HepG2 (cell line): ENCODE data around the gene S100A5. TPM values are rescaled to one million over a fixed set of nuclear protein-coding genes. Genes with fewer than 3 reads are reported as not detected.

Experiments used
- DMAP1 ChIP-seq: IDR thresholded peaks from 2 replicates; pipeline ENCODE4 v1.6.1; 2016
- MAZ ChIP-seq, 2 experiments: sonication (generic) in 1 of 2; formaldehyde crosslinking in 1 of 2; IDR thresholded peaks; 2 replicates each; pipeline versions ENCODE4 v1.5.0 to v1.6.1; 2012 to 2020; ENCODE audit warnings: low read depth in 2 of 2, mild to moderate bottlenecking in 2 of 2, borderline replicate concordance in 1 of 2, improper control_type of control experiment in 1 of 2, low read length in 1 of 2, missing genetic modification reagents in 1 of 2, moderate library complexity in 1 of 2
- MIER3 ChIP-seq: IDR thresholded peaks from 2 replicates; pipeline ENCODE4 v1.6.1; 2016; ENCODE audit warnings: missing compliant biosample characterization, borderline replicate concordance
- PCBP1 ChIP-seq: fragments of 200-400 bp; formaldehyde crosslinking; IDR thresholded peaks from 2 replicates; pipeline ENCODE4 v1.6.1; 2017; ENCODE audit warnings: mild to moderate bottlenecking, low read depth, low read length, borderline replicate concordance
- RXRB ChIP-seq: IDR thresholded peaks from 2 replicates; pipeline ENCODE4 v1.6.1; 2016; ENCODE audit warnings: borderline replicate concordance, missing genetic modification reagents, missing compliant biosample characterization
- SKI ChIP-seq: fragments of 450-650 bp; IDR thresholded peaks from one replicate; pipeline ENCODE4 v1.6.1; 2018; ENCODE audit warnings: mild to moderate bottlenecking; ENCODE audit not compliant: partially characterized antibody
- SP5 ChIP-seq: IDR thresholded peaks from 2 replicates; pipeline ENCODE4 v1.6.1; 2016; ENCODE audit warnings: low read depth, borderline replicate concordance
- THAP11 ChIP-seq: IDR thresholded peaks from 2 replicates; pipeline ENCODE4 v1.6.1; 2016; ENCODE audit warnings: missing biosample characterization, missing genetic modification reagents
- YY1 ChIP-seq: IDR thresholded peaks from 2 replicates; pipeline ENCODE4 v1.6.1; 2011; ENCODE audit warnings: low read length, low read depth, moderate library complexity, mild to moderate bottlenecking; ENCODE audit not compliant: insufficient read depth, insufficient replicate concordance
- ZNF350 ChIP-seq: sonication (generic); formaldehyde crosslinking; IDR thresholded peaks from 2 replicates; pipeline ENCODE4 v1.4.0; 2020; ENCODE audit warnings: mild to moderate bottlenecking, low read depth, missing genetic modification reagents, borderline replicate concordance
- ZNF501 ChIP-seq: sonication (generic); formaldehyde crosslinking; IDR thresholded peaks from 2 replicates; pipeline ENCODE4 v1.5.1; 2020; ENCODE audit warnings: mild to moderate bottlenecking, moderate library complexity, missing genetic modification reagents
- polyA plus RNA-seq, 8 experiments: library from polyadenylated mRNA; depleted of rRNA in 3 of 8; stranded (reverse) in 7 of 8; unstranded in 1 of 8; fragments of >200 nt; fragmentation: Illumina TruSeq in 4 of 8; extraction: Trizol in 4 of 8; gene quantifications; 2 replicates each; pipeline versions ENCODE4 v1.2.1 to v1.2.3, GENCODE V29; 2011 to 2016; ENCODE audit warnings: low read depth in 4 of 8, missing spikeins in 1 of 8, mixed read lengths in 1 of 8; ENCODE audit not compliant: insufficient read depth in 1 of 8
- total RNA-seq, 5 experiments: library from RNA; depleted of rRNA; stranded (reverse); fragments of >200 nt; fragmentation: Illumina TruSeq; extraction: Trizol; gene quantifications; 2 replicates each; pipeline ENCODE4 v1.2.3, GENCODE V29; 2016; ENCODE audit warnings: low read depth in 1 of 5
- TF ChIP-seq, protein P1 (sequence below): sonication (generic); formaldehyde crosslinking; IDR thresholded peaks from 2 replicates; pipeline ENCODE4 v1.5.1; 2020; ENCODE audit warnings: missing genetic modification reagents, mild to moderate bottlenecking, borderline replicate concordance
- TF ChIP-seq, protein P2 (sequence below): sonication (generic); formaldehyde crosslinking; IDR thresholded peaks from 2 replicates; pipeline ENCODE4 v1.5.0; 2020; ENCODE audit warnings: mild to moderate bottlenecking, missing genetic modification reagents
- TF ChIP-seq, protein P3 (sequence below): sonication (generic); formaldehyde crosslinking; IDR thresholded peaks from 2 replicates; pipeline ENCODE4 v1.8.1; 2023; ENCODE audit warnings: mild to moderate bottlenecking, missing genetic modification reagents, borderline replicate concordance
- TF ChIP-seq, protein P4 (sequence below): sonication (generic); formaldehyde crosslinking; conservative IDR thresholded peaks from 2 replicates; pipeline ENCODE4 v1.4.0; 2020; ENCODE audit warnings: missing genetic modification reagents
- TF ChIP-seq, protein P5 (sequence below): sonication (generic); formaldehyde crosslinking; IDR thresholded peaks from 2 replicates; pipeline ENCODE4 v1.4.0; 2020; ENCODE audit warnings: missing genetic modification reagents, borderline replicate concordance

The S100A5 gene
- total and polyA plus RNA-seq, 2 of the 13 experiments (the other 11 are each of a cell fraction or from before 2014, with no cell fraction given): not detected

DNA sequence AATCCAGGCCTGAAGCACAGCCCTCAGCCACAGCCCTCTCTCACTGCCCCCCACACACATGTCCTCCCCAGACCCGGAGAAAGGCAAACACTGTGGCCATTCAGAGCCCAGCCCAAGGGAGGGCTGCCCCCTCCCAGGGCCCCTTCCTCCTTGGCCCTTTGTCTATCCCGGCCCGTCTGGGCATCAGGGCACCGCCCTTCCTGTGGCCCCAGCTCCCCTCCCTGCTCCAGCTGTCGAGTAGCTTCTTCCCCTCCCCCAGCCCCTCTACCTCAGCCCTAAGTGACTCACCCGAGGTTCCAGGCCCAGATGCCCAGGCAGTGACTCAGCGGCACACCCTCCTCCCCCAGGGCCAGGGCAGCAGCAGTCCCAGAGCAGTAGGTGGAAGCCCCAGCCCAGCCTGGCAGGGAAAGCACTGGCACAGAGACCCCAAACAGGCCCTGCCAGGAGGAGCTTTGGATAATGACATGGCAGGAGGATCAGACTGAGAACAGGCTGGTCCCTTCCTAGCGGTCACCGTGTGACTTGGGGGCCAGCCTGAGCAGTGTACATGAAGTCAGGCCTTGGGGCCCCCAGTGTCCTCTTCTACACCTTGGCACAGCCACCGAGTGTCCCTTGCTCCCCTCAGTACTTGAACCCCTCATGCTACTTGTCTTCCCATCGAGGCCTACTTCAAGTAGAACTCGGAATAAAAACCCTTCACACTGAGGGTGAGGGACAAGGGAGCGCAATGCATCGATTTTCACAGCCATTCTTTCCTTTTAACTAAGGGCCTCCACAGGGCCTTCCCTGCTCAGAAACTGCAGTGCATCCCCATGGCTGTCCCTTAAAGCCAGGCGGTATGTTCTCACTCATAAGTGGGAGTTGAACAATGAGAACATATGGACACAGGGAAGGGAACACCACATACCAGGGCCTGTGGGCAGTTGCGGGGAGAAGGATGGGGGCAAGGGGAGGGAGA lies 26.0 kb upstream of the S100A5 start (continued):
- TF ChIP-seq, protein P1, sequence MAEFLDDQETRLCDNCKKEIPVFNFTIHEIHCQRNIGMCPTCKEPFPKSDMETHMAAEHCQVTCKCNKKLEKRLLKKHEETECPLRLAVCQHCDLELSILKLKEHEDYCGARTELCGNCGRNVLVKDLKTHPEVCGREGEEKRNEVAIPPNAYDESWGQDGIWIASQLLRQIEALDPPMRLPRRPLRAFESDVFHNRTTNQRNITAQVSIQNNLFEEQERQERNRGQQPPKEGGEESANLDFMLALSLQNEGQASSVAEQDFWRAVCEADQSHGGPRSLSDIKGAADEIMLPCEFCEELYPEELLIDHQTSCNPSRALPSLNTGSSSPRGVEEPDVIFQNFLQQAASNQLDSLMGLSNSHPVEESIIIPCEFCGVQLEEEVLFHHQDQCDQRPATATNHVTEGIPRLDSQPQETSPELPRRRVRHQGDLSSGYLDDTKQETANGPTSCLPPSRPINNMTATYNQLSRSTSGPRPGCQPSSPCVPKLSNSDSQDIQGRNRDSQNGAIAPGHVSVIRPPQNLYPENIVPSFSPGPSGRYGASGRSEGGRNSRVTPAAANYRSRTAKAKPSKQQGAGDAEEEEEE (CRISPR knock-in tag): no peak
- TF ChIP-seq SP5 (CRISPR knock-in tag): peak; percentile 65; the same call in 1 of the 2 replicates
- TF ChIP-seq, protein P2, sequence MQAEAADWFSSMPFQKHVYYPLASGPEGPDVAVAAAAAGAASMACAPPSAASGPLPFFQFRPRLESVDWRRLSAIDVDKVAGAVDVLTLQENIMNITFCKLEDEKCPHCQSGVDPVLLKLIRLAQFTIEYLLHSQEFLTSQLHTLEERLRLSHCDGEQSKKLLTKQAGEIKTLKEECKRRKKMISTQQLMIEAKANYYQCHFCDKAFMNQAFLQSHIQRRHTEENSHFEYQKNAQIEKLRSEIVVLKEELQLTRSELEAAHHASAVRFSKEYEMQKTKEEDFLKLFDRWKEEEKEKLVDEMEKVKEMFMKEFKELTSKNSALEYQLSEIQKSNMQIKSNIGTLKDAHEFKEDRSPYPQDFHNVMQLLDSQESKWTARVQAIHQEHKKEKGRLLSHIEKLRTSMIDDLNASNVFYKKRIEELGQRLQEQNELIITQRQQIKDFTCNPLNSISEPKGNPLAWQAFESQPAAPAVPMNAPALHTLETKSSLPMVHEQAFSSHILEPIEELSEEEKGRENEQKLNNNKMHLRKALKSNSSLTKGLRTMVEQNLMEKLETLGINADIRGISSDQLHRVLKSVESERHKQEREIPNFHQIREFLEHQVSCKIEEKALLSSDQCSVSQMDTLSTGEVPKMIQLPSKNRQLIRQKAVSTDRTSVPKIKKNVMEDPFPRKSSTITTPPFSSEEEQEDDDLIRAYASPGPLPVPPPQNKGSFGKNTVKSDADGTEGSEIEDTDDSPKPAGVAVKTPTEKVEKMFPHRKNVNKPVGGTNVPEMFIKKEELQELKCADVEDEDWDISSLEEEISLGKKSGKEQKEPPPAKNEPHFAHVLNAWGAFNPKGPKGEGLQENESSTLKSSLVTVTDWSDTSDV (CRISPR knock-in tag): no peak
- peak; percentile 50; the same call in 1 of the 2 replicates for TF ChIP-seq DMAP1 (CRISPR knock-in tag)
- 0 out of 2 replicates have a peak, but pooled peaks have one; percentile 18 for TF ChIP-seq THAP11
- TF ChIP-seq PCBP1: peak; percentile 84; the same call in 1 of the 2 replicates
- TF ChIP-seq ZNF350 (CRISPR knock-in tag): 0 out of 2 replicates have a peak, but pooled peaks have one; percentile 23
- TF ChIP-seq RXRB: peak; percentile 43; the same call in 1 of the 2 replicates
- TF ChIP-seq, protein P3, sequence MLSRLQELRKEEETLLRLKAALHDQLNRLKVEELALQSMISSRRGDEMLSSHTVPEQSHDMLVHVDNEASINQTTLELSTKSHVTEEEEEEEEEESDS: no peak
- TF ChIP-seq SKI: peak; percentile 77
- no peak for TF ChIP-seq ZNF501 (CRISPR knock-in tag)
- TF ChIP-seq, protein P4, sequence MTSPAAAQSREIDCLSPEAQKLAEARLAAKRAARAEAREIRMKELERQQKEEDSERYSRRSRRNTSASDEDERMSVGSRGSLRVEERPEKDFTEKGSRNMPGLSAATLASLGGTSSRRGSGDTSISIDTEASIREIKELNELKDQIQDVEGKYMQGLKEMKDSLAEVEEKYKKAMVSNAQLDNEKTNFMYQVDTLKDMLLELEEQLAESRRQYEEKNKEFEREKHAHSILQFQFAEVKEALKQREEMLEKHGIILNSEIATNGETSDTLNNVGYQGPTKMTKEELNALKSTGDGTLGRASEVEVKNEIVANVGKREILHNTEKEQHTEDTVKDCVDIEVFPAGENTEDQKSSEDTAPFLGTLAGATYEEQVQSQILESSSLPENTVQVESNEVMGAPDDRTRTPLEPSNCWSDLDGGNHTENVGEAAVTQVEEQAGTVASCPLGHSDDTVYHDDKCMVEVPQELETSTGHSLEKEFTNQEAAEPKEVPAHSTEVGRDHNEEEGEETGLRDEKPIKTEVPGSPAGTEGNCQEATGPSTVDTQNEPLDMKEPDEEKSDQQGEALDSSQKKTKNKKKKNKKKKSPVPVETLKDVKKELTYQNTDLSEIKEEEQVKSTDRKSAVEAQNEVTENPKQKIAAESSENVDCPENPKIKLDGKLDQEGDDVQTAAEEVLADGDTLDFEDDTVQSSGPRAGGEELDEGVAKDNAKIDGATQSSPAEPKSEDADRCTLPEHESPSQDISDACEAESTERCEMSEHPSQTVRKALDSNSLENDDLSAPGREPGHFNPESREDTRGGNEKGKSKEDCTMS (CRISPR knock-in tag): no peak
- TF ChIP-seq MIER3 (CRISPR knock-in tag): 0 out of 2 replicates have a peak, but pooled peaks have one; percentile 46
- TF ChIP-seq, protein P5, sequence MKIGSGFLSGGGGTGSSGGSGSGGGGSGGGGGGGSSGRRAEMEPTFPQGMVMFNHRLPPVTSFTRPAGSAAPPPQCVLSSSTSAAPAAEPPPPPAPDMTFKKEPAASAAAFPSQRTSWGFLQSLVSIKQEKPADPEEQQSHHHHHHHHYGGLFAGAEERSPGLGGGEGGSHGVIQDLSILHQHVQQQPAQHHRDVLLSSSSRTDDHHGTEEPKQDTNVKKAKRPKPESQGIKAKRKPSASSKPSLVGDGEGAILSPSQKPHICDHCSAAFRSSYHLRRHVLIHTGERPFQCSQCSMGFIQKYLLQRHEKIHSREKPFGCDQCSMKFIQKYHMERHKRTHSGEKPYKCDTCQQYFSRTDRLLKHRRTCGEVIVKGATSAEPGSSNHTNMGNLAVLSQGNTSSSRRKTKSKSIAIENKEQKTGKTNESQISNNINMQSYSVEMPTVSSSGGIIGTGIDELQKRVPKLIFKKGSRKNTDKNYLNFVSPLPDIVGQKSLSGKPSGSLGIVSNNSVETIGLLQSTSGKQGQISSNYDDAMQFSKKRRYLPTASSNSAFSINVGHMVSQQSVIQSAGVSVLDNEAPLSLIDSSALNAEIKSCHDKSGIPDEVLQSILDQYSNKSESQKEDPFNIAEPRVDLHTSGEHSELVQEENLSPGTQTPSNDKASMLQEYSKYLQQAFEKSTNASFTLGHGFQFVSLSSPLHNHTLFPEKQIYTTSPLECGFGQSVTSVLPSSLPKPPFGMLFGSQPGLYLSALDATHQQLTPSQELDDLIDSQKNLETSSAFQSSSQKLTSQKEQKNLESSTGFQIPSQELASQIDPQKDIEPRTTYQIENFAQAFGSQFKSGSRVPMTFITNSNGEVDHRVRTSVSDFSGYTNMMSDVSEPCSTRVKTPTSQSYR: peak; percentile 94
- TF ChIP-seq MAZ (IDR thresholded peaks at IDR 0.05; ENCODE audit: borderline replicate concordance, low read depth, low read length): 0 out of 2 replicates have a peak, but pooled peaks have one; percentile 55
- TF ChIP-seq MAZ (CRISPR knock-in tag; IDR thresholded peaks at IDR 0.05; ENCODE audit: low read depth): peak; percentile 41; the same call in 1 of the 2 replicates
- peak; percentile 12 for TF ChIP-seq YY1
